Neuronal stem cell (in vitro differentiated cells): ENCODE measurements around the gene SERPINA4.

Experiments used
- DNase-seq: peaks from one replicate; pipeline ENCODE4 v3.0.0-alpha.2; 2013; ENCODE audit warnings: low spot score
- H2AFZ ChIP-seq: one replicate; pipeline ENCODE4 v1.6.1; 2013; ENCODE audit warnings: mild to moderate bottlenecking, low read length, inconsistent platforms
- H2AK5ac ChIP-seq: 2 replicates; pipeline ENCODE4 v1.6.1; 2013; ENCODE audit warnings: low read depth, mild to moderate bottlenecking, inconsistent platforms, low read length, moderate library complexity, mixed read lengths
- H2BK120ac ChIP-seq: 2 replicates; pipeline ENCODE4 v1.6.1; 2013; ENCODE audit warnings: low read depth, mild to moderate bottlenecking, inconsistent platforms, low read length, moderate library complexity, mixed read lengths
- H2BK12ac ChIP-seq: one replicate; pipeline ENCODE4 v1.6.1; 2013; ENCODE audit warnings: low read length, inconsistent platforms
- H2BK15ac ChIP-seq: 2 replicates; pipeline ENCODE4 v1.6.1; 2013; ENCODE audit warnings: mild to moderate bottlenecking, low read length, inconsistent platforms, mixed read lengths
- H2BK5ac ChIP-seq: one replicate; pipeline ENCODE4 v1.6.1; 2013; ENCODE audit warnings: inconsistent platforms, mild to moderate bottlenecking, low read length, moderate library complexity
- H3K14ac ChIP-seq: one replicate; pipeline ENCODE4 v1.6.1; 2013; ENCODE audit warnings: low read length, inconsistent platforms
- H3K18ac ChIP-seq: 2 replicates; pipeline ENCODE4 v1.6.1; 2013; ENCODE audit warnings: low read length, inconsistent platforms
- H3K23ac ChIP-seq: 2 replicates; pipeline ENCODE4 v1.6.1; 2013; ENCODE audit warnings: low read depth, mild to moderate bottlenecking, mixed read lengths, low read length, inconsistent platforms; ENCODE audit not compliant: poor library complexity
- H3K27ac ChIP-seq: replicated peaks from 3 replicates; pipeline ENCODE4 v1.5.1; 2013; ENCODE audit warnings: low read length, inconsistent platforms
- H3K27me3 ChIP-seq, 3 experiments: 2 replicates each; pipeline ENCODE4 v1.6.1; 2013; ENCODE audit warnings: low read length in 3 of 3, mild to moderate bottlenecking in 2 of 3, inconsistent platforms in 1 of 3, low read depth in 1 of 3, mixed read lengths in 1 of 3, moderate library complexity in 1 of 3; ENCODE audit not compliant: control insufficient read depth in 3 of 3, insufficient read depth in 3 of 3
- H3K36me3 ChIP-seq, 2 donors: replicated peaks in 1 of 2; 2 replicates each; pipeline ENCODE4 v1.6.1; 2013; ENCODE audit warnings: low read length in 2 of 2; ENCODE audit not compliant: control insufficient read depth in 2 of 2, insufficient read depth in 2 of 2
- H3K4ac ChIP-seq: 2 replicates; pipeline ENCODE4 v1.6.1; 2013; ENCODE audit warnings: inconsistent platforms, mild to moderate bottlenecking, low read length, moderate library complexity
- H3K4me1 ChIP-seq, 2 donors: 1 replicate in 1 of 2; 2 replicates in 1 of 2; pipeline ENCODE4 v1.6.1; 2013; ENCODE audit warnings: low read length in 2 of 2, low read depth in 1 of 2; ENCODE audit not compliant: control insufficient read depth in 2 of 2, insufficient read depth in 1 of 2
- H3K4me2 ChIP-seq: one replicate; pipeline ENCODE4 v1.6.1; 2013; ENCODE audit warnings: mild to moderate bottlenecking, low read length, inconsistent platforms; ENCODE audit not compliant: insufficient read depth, poor library complexity, severe bottlenecking
- H3K4me3 ChIP-seq, 2 donors: 2 replicates each; pipeline ENCODE4 v1.5.1; 2013; ENCODE audit warnings: low read length in 2 of 2, mild to moderate bottlenecking in 2 of 2, inconsistent platforms in 1 of 2, moderate library complexity in 1 of 2
- H3K79me1 ChIP-seq: one replicate; pipeline ENCODE4 v1.6.1; 2013; ENCODE audit warnings: low read depth, mild to moderate bottlenecking, inconsistent platforms, low read length, moderate library complexity
- H3K9ac ChIP-seq: one replicate; pipeline ENCODE4 v1.6.1; 2013; ENCODE audit warnings: mild to moderate bottlenecking, low read depth, low read length, inconsistent platforms; ENCODE audit not compliant: poor library complexity
- H3K9me3 ChIP-seq, 2 donors: replicated peaks in 1 of 2; 2 replicates each; pipeline versions ENCODE3 to v1.6.1; 2013; ENCODE audit warnings: low read length in 2 of 2, mild to moderate bottlenecking in 2 of 2, inconsistent platforms in 1 of 2, low read depth in 1 of 2, mixed read lengths in 1 of 2, moderate library complexity in 1 of 2; ENCODE audit not compliant: control insufficient read depth in 2 of 2, insufficient read depth in 1 of 2
- H4K8ac ChIP-seq: one replicate; pipeline ENCODE4 v1.6.1; 2013; ENCODE audit warnings: low read depth, mild to moderate bottlenecking, inconsistent platforms, low read length, moderate library complexity
- H4K91ac ChIP-seq: one replicate; pipeline ENCODE4 v1.6.1; 2013; ENCODE audit warnings: low read length, low read depth, mild to moderate bottlenecking, inconsistent platforms; ENCODE audit not compliant: poor library complexity
- WGBS, 2 donors: extraction: QIAGEN DNeasy Blood & Tissue Kit; methylation state at CpG; one replicate each; pipeline ENCODE4 v1.1.7; 2013; ENCODE audit warnings: missing lambda C conversion rate in 2 of 2, mixed read lengths in 1 of 2; ENCODE audit not compliant: insufficient read length in 2 of 2, insufficient replicate concordance in 1 of 2; ENCODE audit errors: extremely low coverage in 2 of 2; 5-methylcytosine and 5-hydroxymethylcytosine counted together

The SERPINA4 gene

GRCh38 chr14:94586635-94587034 lies 25.4 kb downstream of the SERPINA4 start:
- no peak overlapping the region for H2BK12ac ChIP-seq
- H3K4ac ChIP-seq: no peak overlapping the region
- H4K91ac ChIP-seq: no peak overlapping the region
- H3K4me3 ChIP-seq: no peak overlapping the region
- H2AFZ ChIP-seq: no peak overlapping the region
- no peak overlapping the region for H3K27ac ChIP-seq
- H3K9me3 ChIP-seq: no peaks in the 10 kb centered on the region
- no peaks in the 10 kb centered on the region for H3K79me1 ChIP-seq
- peak overlapping the region; percentile 17 for H3K14ac ChIP-seq
- no peaks in the 10 kb centered on the region for H3K36me3 ChIP-seq
- no peak overlapping the region for H2BK5ac ChIP-seq
- H4K8ac ChIP-seq: no peak overlapping the region
- H2BK15ac ChIP-seq: no peak overlapping the region
- H2BK120ac ChIP-seq: no peak overlapping the region
- no CpG with 5 or more reads among the region's 4 CpGs for WGBS, 2 donors
- H2AK5ac ChIP-seq: no peak overlapping the region
- DNase-seq: no peak
- H3K23ac ChIP-seq: no peak overlapping the region
- no peaks in the 10 kb centered on the region for H3K27me3 ChIP-seq
- peak overlapping the region; percentile 9 for H3K18ac ChIP-seq
- H3K9ac ChIP-seq: no peak overlapping the region
- H3K4me1 ChIP-seq: peaks cover 0 to 9% of the 10 kb centered on the region in 2 donors
- H3K4me2 ChIP-seq: no peak overlapping the region

GRCh38 chr14:94588311-94588710 lies 27.1 kb downstream of the SERPINA4 start:
- Histone ChIP-seq H3K27me3 (no peaks in the 10 kb centered on the region), H3K4ac (no peak overlapping the region), H3K4me3 (no peak overlapping the region), H3K79me1 (no peaks in the 10 kb centered on the region), H3K9me3 (no peaks in the 10 kb centered on the region), H2AFZ (no peak overlapping the region), H3K23ac (no peak overlapping the region), H2AK5ac (no peak overlapping the region), H4K91ac (no peak overlapping the region), H2BK12ac (no peak overlapping the region), H3K14ac (no peak overlapping the region), H2BK120ac (no peak overlapping the region), H3K27ac (no peak overlapping the region), H3K36me3 (no peaks in the 10 kb centered on the region), H3K9ac (no peak overlapping the region), H4K8ac (no peak overlapping the region), H3K4me1 (peaks cover 0 to 7% of the 10 kb centered on the region in 2 donors), H3K18ac (no peak overlapping the region), H2BK15ac (no peak overlapping the region), H3K4me2 (no peak overlapping the region), H2BK5ac (no peak overlapping the region)
- WGBS, 2 donors: no CpG with 5 or more reads among the region's 4 CpGs
- DNase-seq: no peak

GRCh38 chr14:94591073-94591472 lies 29.8 kb downstream of the SERPINA4 start:
- Histone ChIP-seq H3K4me1 (no peaks in the 10 kb centered on the region), H3K79me1 (no peaks in the 10 kb centered on the region), H2BK5ac (no peak overlapping the region), H3K36me3 (no peaks in the 10 kb centered on the region), H2AFZ (no peak overlapping the region), H4K8ac (no peak overlapping the region), H3K4me3 (no peak overlapping the region), H3K9ac (no peak overlapping the region), H3K9me3 (no peaks in the 10 kb centered on the region), H3K27ac (no peak overlapping the region), H4K91ac (no peak overlapping the region), H3K23ac (no peak overlapping the region), H2AK5ac (no peak overlapping the region), H2BK120ac (no peak overlapping the region), H2BK15ac (no peak overlapping the region), H3K14ac (no peak overlapping the region), H3K4me2 (no peak overlapping the region), H3K4ac (no peak overlapping the region), H3K27me3 (no peaks in the 10 kb centered on the region), H3K18ac (no peak overlapping the region), H2BK12ac (no peak overlapping the region)
- no peak for DNase-seq

GRCh38 chr14:94591871-94592270 lies 30.6 kb downstream of the SERPINA4 start:
- no peak overlapping the region for H4K8ac ChIP-seq
- H2AFZ ChIP-seq: no peak overlapping the region
- no peak overlapping the region for H3K23ac ChIP-seq
- no peak for DNase-seq
- no peak overlapping the region for H3K9ac ChIP-seq
- H3K4me3 ChIP-seq: no peak overlapping the region
- no peak overlapping the region for H2AK5ac ChIP-seq
- H3K36me3 ChIP-seq: no peaks in the 10 kb centered on the region
- no peak overlapping the region for H3K4ac ChIP-seq
- no peaks in the 10 kb centered on the region for H3K9me3 ChIP-seq
- no peak overlapping the region for H2BK5ac ChIP-seq
- no peak overlapping the region for H3K4me2 ChIP-seq
- H4K91ac ChIP-seq: no peak overlapping the region
- no peaks in the 10 kb centered on the region for H3K27me3 ChIP-seq
- no peaks in the 10 kb centered on the region for H3K79me1 ChIP-seq
- H2BK120ac ChIP-seq: no peak overlapping the region
- no peak overlapping the region for H2BK12ac ChIP-seq
- H3K4me1 ChIP-seq: no peaks in the 10 kb centered on the region
- no peak overlapping the region for H3K14ac ChIP-seq
- no peak overlapping the region for H3K27ac ChIP-seq
- H3K18ac ChIP-seq: peak overlapping the region; percentile 15
- H2BK15ac ChIP-seq: peak overlapping the region; percentile 62
- WGBS, 2 donors: no CpG with 5 or more reads among the region's 8 CpGs
